Measurements from ENCODE around the gene CEP131. TPM values are rescaled to one million over a fixed set of nuclear protein-coding genes. Genes with fewer than 3 reads are reported as not detected.

CEP131 gene
- total and polyA plus RNA-seq, 2 of the 4 experiments (the other 2 are of a cell fraction): 4.8 to 9.6 TPM

DNA sequence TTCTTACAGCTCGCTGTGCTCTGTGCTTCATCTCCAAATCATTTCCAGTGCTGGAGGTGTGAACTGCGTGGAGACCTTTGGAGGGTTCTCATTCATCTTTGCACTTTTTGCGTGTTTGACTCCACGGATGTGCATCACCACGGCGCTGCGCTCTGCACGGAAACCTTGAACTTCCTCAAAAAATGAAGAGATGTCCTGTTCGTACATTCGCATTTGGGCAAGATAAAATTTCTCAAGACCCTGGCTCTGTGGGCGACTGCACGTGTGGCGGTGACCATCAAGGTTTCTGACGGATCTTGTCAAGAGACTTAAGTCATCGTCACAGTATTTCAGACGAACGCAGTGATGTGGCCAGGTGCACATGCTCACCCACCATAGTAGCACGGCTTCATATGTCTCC, 67.8 kb downstream of the CEP131 start:
- Histone ChIP-seq H3K9me3 (ENCODE audit: control insufficient read depth, insufficient read depth, low read length) (no peaks in the 10 kb centered on the region), H3K27me3 (ENCODE audit: control insufficient read depth, insufficient read depth, low read length) (peaks cover 20% of the 10 kb centered on the region), H3K14ac (replicated peaks; ENCODE audit: low read depth, low read length) (no peak overlapping the region), H3K56ac (ENCODE audit: extremely low read depth, insufficient read depth, low read length) (no peak overlapping the region), H3K4ac (ENCODE audit: low read depth, low read length) (no peak overlapping the region), H3K4me1 (ENCODE audit: control insufficient read depth, insufficient read depth, low read length) (no peaks in the 10 kb centered on the region), H4K20me1 (ENCODE audit: insufficient read depth, low read length) (no peaks in the 10 kb centered on the region), H4K5ac (ENCODE audit: low read depth, low read length) (no peak overlapping the region), H2BK5ac (ENCODE audit: low read depth, low read length, poor library complexity, severe bottlenecking) (no peak overlapping the region), H2BK15ac (ENCODE audit: low read depth, low read length) (no peak overlapping the region), H4K91ac (ENCODE audit: insufficient read depth, low read depth, low read length) (no peak overlapping the region), H3K27ac (ENCODE audit: insufficient read depth, low read length) (no peak overlapping the region), H3K18ac (ENCODE audit: low read depth, low read length) (no peak overlapping the region), H3K4me2 (ENCODE audit: low read depth, low read length) (no peak overlapping the region), H2AK5ac (ENCODE audit: low read depth, low read length) (no peak overlapping the region), H4K8ac (ENCODE audit: low read depth in 2 of 2, low read length in 2 of 2) (no peak overlapping the region), H3K79me1 (ENCODE audit: low read depth in 1 of 2, low read length in 2 of 2) (no peaks in the 10 kb centered on the region), H2AK9ac (replicated peaks; ENCODE audit: low read depth, low read length, poor library complexity) (no peak overlapping the region), H3K9ac (ENCODE audit: low read depth, low read length) (no peak overlapping the region), H2AFZ (replicated peaks; ENCODE audit: low read length, poor library complexity) (no peak overlapping the region), H3K36me3 (ENCODE audit: control insufficient read depth, insufficient read depth, low read length) (no peaks in the 10 kb centered on the region), H3K4me3 (ENCODE audit: insufficient read depth, low read depth, low read length) (no peak overlapping the region), H2BK120ac (ENCODE audit: low read depth, low read length) (no peak overlapping the region), H2BK20ac (ENCODE audit: low read depth, low read length) (no peak overlapping the region), H3K9me1 (ENCODE audit: insufficient read depth, low read length) (no peaks in the 10 kb centered on the region), H3K23ac (ENCODE audit: low read depth, low read length) (no peak overlapping the region)
- in situ Hi-C loops (cut with MboI; ENCODE audit: low sequenced_read_pairs): no loop called here
- no peak for ATAC-seq (ENCODE audit: low read depth)
- no peak for DNase-seq
- ChIA-PET POLR2A (ENCODE audit: unreplicated experiment) (no interaction called here), CTCF (no interaction called here)
- dilution Hi-C loops (cut with HindIII; ENCODE audit: low sequenced_read_pairs, unreplicated experiment): no loop called here
- BruUV-seq (replicated peaks): no TSS peak
- intact Hi-C loops (cut with micrococcal nuclease): no loop called here
- TF ChIP-seq CHD1 (IDR thresholded peaks at IDR 0.05; ENCODE audit: low read depth, low read length): no peak
- TF ChIP-seq, protein P1, sequence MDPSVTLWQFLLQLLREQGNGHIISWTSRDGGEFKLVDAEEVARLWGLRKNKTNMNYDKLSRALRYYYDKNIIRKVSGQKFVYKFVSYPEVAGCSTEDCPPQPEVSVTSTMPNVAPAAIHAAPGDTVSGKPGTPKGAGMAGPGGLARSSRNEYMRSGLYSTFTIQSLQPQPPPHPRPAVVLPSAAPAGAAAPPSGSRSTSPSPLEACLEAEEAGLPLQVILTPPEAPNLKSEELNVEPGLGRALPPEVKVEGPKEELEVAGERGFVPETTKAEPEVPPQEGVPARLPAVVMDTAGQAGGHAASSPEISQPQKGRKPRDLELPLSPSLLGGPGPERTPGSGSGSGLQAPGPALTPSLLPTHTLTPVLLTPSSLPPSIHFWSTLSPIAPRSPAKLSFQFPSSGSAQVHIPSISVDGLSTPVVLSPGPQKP (IDR thresholded peaks at IDR 0.05; ENCODE audit: borderline replicate concordance, low read depth, low read length): no peak
- TF ChIP-seq RFX5 (IDR thresholded peaks at IDR 0.05; ENCODE audit: low read depth, low read length): no peak
- no peak for TF ChIP-seq MAZ (IDR thresholded peaks at IDR 0.05; ENCODE audit: borderline replicate concordance, low read depth, low read length)
- TF ChIP-seq POLR2A (IDR thresholded peaks at IDR 0.05; ENCODE audit: low read depth, low read length): no peak
- no peak for TF ChIP-seq SMC3 (IDR thresholded peaks at IDR 0.05; ENCODE audit: low read depth, low read length)
- no peak for TF ChIP-seq FOS (IDR thresholded peaks at IDR 0.05; ENCODE audit: low read depth, low read length)
- TF ChIP-seq, protein P2, sequence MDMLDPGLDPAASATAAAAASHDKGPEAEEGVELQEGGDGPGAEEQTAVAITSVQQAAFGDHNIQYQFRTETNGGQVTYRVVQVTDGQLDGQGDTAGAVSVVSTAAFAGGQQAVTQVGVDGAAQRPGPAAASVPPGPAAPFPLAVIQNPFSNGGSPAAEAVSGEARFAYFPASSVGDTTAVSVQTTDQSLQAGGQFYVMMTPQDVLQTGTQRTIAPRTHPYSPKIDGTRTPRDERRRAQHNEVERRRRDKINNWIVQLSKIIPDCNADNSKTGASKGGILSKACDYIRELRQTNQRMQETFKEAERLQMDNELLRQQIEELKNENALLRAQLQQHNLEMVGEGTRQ (IDR thresholded peaks at IDR 0.05; ENCODE audit: low read depth, low read length): no peak
- no peak for TF ChIP-seq CEBPB (IDR thresholded peaks at IDR 0.05; ENCODE audit: low read depth, low read length)
- TF ChIP-seq MXI1 (IDR thresholded peaks at IDR 0.05; ENCODE audit: borderline replicate concordance, low read depth, low read length): no peak
- no peak for TF ChIP-seq BHLHE40 (IDR thresholded peaks at IDR 0.05; ENCODE audit: low read depth, low read length)
- no peak for TF ChIP-seq NFE2L2 (IDR thresholded peaks at IDR 0.05; ENCODE audit: low read depth, low read length)
- TF ChIP-seq, protein P3, sequence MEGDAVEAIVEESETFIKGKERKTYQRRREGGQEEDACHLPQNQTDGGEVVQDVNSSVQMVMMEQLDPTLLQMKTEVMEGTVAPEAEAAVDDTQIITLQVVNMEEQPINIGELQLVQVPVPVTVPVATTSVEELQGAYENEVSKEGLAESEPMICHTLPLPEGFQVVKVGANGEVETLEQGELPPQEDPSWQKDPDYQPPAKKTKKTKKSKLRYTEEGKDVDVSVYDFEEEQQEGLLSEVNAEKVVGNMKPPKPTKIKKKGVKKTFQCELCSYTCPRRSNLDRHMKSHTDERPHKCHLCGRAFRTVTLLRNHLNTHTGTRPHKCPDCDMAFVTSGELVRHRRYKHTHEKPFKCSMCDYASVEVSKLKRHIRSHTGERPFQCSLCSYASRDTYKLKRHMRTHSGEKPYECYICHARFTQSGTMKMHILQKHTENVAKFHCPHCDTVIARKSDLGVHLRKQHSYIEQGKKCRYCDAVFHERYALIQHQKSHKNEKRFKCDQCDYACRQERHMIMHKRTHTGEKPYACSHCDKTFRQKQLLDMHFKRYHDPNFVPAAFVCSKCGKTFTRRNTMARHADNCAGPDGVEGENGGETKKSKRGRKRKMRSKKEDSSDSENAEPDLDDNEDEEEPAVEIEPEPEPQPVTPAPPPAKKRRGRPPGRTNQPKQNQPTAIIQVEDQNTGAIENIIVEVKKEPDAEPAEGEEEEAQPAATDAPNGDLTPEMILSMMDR (conservative IDR thresholded peaks at IDR 0.05; ENCODE audit: low read depth, low read length): no peak
- TF ChIP-seq RCOR1 (IDR thresholded peaks at IDR 0.05; ENCODE audit: insufficient replicate concordance, low read length): no peak
- no peak for TF ChIP-seq RAD21 (IDR thresholded peaks at IDR 0.05; ENCODE audit: low read length)
- TF ChIP-seq MAFK (IDR thresholded peaks at IDR 0.05; ENCODE audit: low read depth, low read length): no peak
- WGBS, 2 experiments (ENCODE audit: extremely low coverage in 2 of 2, insufficient read length in 1 of 2): 94% methylated on average over 14 of the region's 18 CpGs; no CpG with 5 or more reads in 1 of the 2 experiments

Data from IMR-90 (cell line).